H9 (cell line): ENCODE measurements around the gene FGFR4. TPM values are rescaled to one million over a fixed set of nuclear protein-coding genes. Genes with fewer than 3 reads are reported as not detected.

Experiments
- DNase-seq: peaks from one replicate; pipeline ENCODE4 v3.0.0-alpha.2; 2017
- H2AFZ ChIP-seq: one replicate; pipeline ENCODE4 v1.6.1; 2013; ENCODE audit warnings: mild to moderate bottlenecking, low read length, control low read depth, moderate library complexity
- H2AK5ac ChIP-seq: 2 replicates; pipeline ENCODE4 v1.6.1; 2013; ENCODE audit warnings: low read length, control low read depth, mixed read lengths; ENCODE audit not compliant: insufficient read length
- H2BK120ac ChIP-seq: one replicate; pipeline ENCODE4 v1.6.1; 2013; ENCODE audit warnings: low read depth, mild to moderate bottlenecking, low read length, control low read depth, inconsistent platforms; ENCODE audit not compliant: poor library complexity, severe bottlenecking
- H2BK12ac ChIP-seq: 2 replicates; pipeline ENCODE4 v1.6.1; 2013; ENCODE audit warnings: low read length, control low read depth, mixed read lengths, low read depth; ENCODE audit not compliant: insufficient read length
- H2BK15ac ChIP-seq: 2 replicates; pipeline ENCODE4 v1.6.1; 2013; ENCODE audit warnings: low read depth, low read length, control low read depth
- H2BK20ac ChIP-seq: one replicate; pipeline ENCODE4 v1.6.1; 2013; ENCODE audit warnings: low read depth, mild to moderate bottlenecking, low read length, control low read depth, inconsistent platforms; ENCODE audit not compliant: poor library complexity, severe bottlenecking
- H2BK5ac ChIP-seq: 2 replicates; pipeline ENCODE4 v1.6.1; 2013; ENCODE audit warnings: low read length, control low read depth, mixed read lengths; ENCODE audit not compliant: insufficient read length
- H3K14ac ChIP-seq: 2 replicates; pipeline ENCODE4 v1.6.1; 2013; ENCODE audit warnings: low read length, control low read depth; ENCODE audit not compliant: insufficient read depth
- H3K18ac ChIP-seq: 2 replicates; pipeline ENCODE4 v1.6.1; 2013; ENCODE audit warnings: low read depth, mild to moderate bottlenecking, mixed read lengths, low read length, control low read depth; ENCODE audit not compliant: insufficient read length
- H3K23ac ChIP-seq: 2 replicates; pipeline ENCODE4 v1.6.1; 2013; ENCODE audit warnings: low read length, control low read depth, mixed read lengths, low read depth; ENCODE audit not compliant: insufficient read length
- H3K23me2 ChIP-seq: 2 replicates; pipeline ENCODE4 v1.6.1; 2013; ENCODE audit warnings: low read depth, mild to moderate bottlenecking, mixed read lengths, low read length, control low read depth; ENCODE audit not compliant: insufficient read length, poor library complexity, severe bottlenecking
- H3K27ac ChIP-seq: 2 replicates; pipeline ENCODE4 v1.5.1; 2013; ENCODE audit warnings: low read length, control low read depth, mixed read lengths, low read depth; ENCODE audit not compliant: insufficient read length
- H3K27me3 ChIP-seq: 2 replicates; pipeline ENCODE4 v1.6.1; 2013; ENCODE audit warnings: low read length, control low read depth, inconsistent platforms; ENCODE audit not compliant: insufficient read depth
- H3K4ac ChIP-seq: 2 replicates; pipeline ENCODE4 v1.6.1; 2013; ENCODE audit warnings: low read depth, mild to moderate bottlenecking, control low read depth, inconsistent platforms, low read length, moderate library complexity
- H3K4me1 ChIP-seq: 2 replicates; pipeline ENCODE4 v1.6.1; 2013; ENCODE audit warnings: low read length, control low read depth, inconsistent platforms; ENCODE audit not compliant: insufficient read depth
- H3K4me2 ChIP-seq: 2 replicates; pipeline ENCODE4 v1.6.1; 2013; ENCODE audit warnings: low read length, control low read depth, mixed read lengths; ENCODE audit not compliant: insufficient read length, insufficient read depth
- H3K56ac ChIP-seq: 2 replicates; pipeline ENCODE4 v1.6.1; 2013; ENCODE audit warnings: low read depth, mild to moderate bottlenecking, mixed read lengths, low read length, control low read depth; ENCODE audit not compliant: insufficient read length
- H3K79me1 ChIP-seq: 2 replicates; pipeline ENCODE4 v1.6.1; 2013; ENCODE audit warnings: low read depth, mild to moderate bottlenecking, moderate library complexity, low read length, control low read depth, inconsistent platforms; ENCODE audit not compliant: insufficient read depth, poor library complexity, severe bottlenecking
- H3K79me2 ChIP-seq: 2 replicates; pipeline ENCODE4 v1.6.1; 2013; ENCODE audit warnings: low read length, control low read depth, inconsistent platforms; ENCODE audit not compliant: insufficient read depth
- H3K9ac ChIP-seq: 2 replicates; pipeline ENCODE4 v1.6.1; 2013; ENCODE audit warnings: low read length, control low read depth, mixed read lengths; ENCODE audit not compliant: insufficient read length; ENCODE audit errors: extremely low read depth
- H3K9me3 ChIP-seq: one replicate; pipeline ENCODE4 v1.6.1; 2013; ENCODE audit warnings: low read depth, low read length, inconsistent platforms; ENCODE audit not compliant: control insufficient read depth
- H3T11ph ChIP-seq: one replicate; pipeline ENCODE4 v1.6.1; 2013; ENCODE audit warnings: mild to moderate bottlenecking, low read length, control low read depth, inconsistent platforms
- H4K20me1 ChIP-seq: one replicate; pipeline ENCODE4 v1.6.1; 2013; ENCODE audit not compliant: control insufficient read depth, insufficient read length, insufficient read depth
- H4K5ac ChIP-seq: 2 replicates; pipeline ENCODE4 v1.6.1; 2013; ENCODE audit warnings: low read depth, mild to moderate bottlenecking, mixed read lengths, low read length, control low read depth; ENCODE audit not compliant: insufficient read length
- H4K8ac ChIP-seq: replicated peaks from 2 replicates; pipeline ENCODE4 v1.6.1; 2013; ENCODE audit warnings: low read length, control low read depth, mixed read lengths, low read depth; ENCODE audit not compliant: insufficient read length
- H4K91ac ChIP-seq: 2 replicates; pipeline ENCODE4 v1.6.1; 2013; ENCODE audit warnings: low read depth, mild to moderate bottlenecking, moderate library complexity, mixed read lengths, low read length, control low read depth; ENCODE audit not compliant: insufficient read length
- H3K27ac Mint-ChIP-seq, 3 experiments: 2 replicates in 2 of 3; 3 replicates in 1 of 3; pipeline ENCODE4 v1.8.0; 2020 to 2021; ENCODE audit warnings: mixed read lengths in 3 of 3, mild to moderate bottlenecking in 1 of 3, moderate library complexity in 1 of 3
- H3K27me3 Mint-ChIP-seq: 2 replicates; pipeline ENCODE4 v1.8.0; 2021; ENCODE audit warnings: low read depth, mild to moderate bottlenecking, moderate library complexity, mixed read lengths
- H3K36me3 Mint-ChIP-seq, 3 experiments: 2 replicates in 2 of 3; 3 replicates in 1 of 3; pipeline ENCODE4 v1.8.0; 2020 to 2021; ENCODE audit warnings: low read depth in 3 of 3, mixed read lengths in 3 of 3; ENCODE audit not compliant: insufficient read depth in 1 of 3
- H3K4me1 Mint-ChIP-seq, 2 experiments: 2 replicates each; pipeline ENCODE4 v1.8.0; 2020; ENCODE audit warnings: mixed read lengths in 2 of 2
- H3K4me3 Mint-ChIP-seq, 2 experiments: 2 replicates in 1 of 2; 3 replicates in 1 of 2; pipeline ENCODE4 v1.8.0; 2020 to 2021; ENCODE audit warnings: mild to moderate bottlenecking in 2 of 2, mixed read lengths in 2 of 2, moderate library complexity in 1 of 2
- H3K9me3 Mint-ChIP-seq, 2 experiments: 2 replicates in 1 of 2; 3 replicates in 1 of 2; pipeline ENCODE4 v1.8.0; 2020; ENCODE audit warnings: mild to moderate bottlenecking in 2 of 2, mixed read lengths in 2 of 2, moderate library complexity in 1 of 2
- CTCF ChIP-seq: fragments of 200-600 bp; sonication (generic); conservative IDR thresholded peaks from 3 replicates; pipeline ENCODE4 v1.8.0; 2021; ENCODE audit warnings: antibody characterized with exemption, mild to moderate bottlenecking
- WGBS: extraction: QIAGEN DNeasy Blood & Tissue Kit; methylation state at CpG from one replicate; pipeline ENCODE4 v1.1.7; 2013; ENCODE audit warnings: missing lambda C conversion rate, low lambda C conversion rate, mixed read lengths; ENCODE audit not compliant: insufficient read length; ENCODE audit errors: extremely low coverage; 5-methylcytosine and 5-hydroxymethylcytosine counted together
- total RNA-seq: library from RNA; stranded (reverse); gene quantifications from 2 replicates; pipeline ENCODE4 v1.2.1, GENCODE V29; 2021

Gene FGFR4
- total RNA-seq, 1 experiment from 2014 or later, result 52.8 TPM

- Histone ChIP-seq H3K23ac (no peak overlapping the region), H4K20me1 (no peaks in the 10 kb centered on the region), H4K91ac (no peak overlapping the region), H3K4me1 (no peaks in the 10 kb centered on the region), H3T11ph (no peak overlapping the region), H3K4me2 (no peak overlapping the region), H3K23me2 (no peaks in the 10 kb centered on the region), H3K79me1 (no peaks in the 10 kb centered on the region), H3K79me2 (no peaks in the 10 kb centered on the region), H4K5ac (no peak overlapping the region), H2BK5ac (no peak overlapping the region), H3K56ac (no peak overlapping the region), H2AFZ (no peak overlapping the region), H3K18ac (no peak overlapping the region), H2BK20ac (no peak overlapping the region), H3K14ac (no peak overlapping the region), H3K9me3 (no peaks in the 10 kb centered on the region), H3K27me3 (no peaks in the 10 kb centered on the region), H2BK12ac (no peak overlapping the region), H2AK5ac (no peak overlapping the region), H3K9ac (no peak overlapping the region), H4K8ac (no peak overlapping the region), H3K27ac (no peak overlapping the region), H2BK15ac (no peak overlapping the region), H2BK120ac (no peak overlapping the region), H3K4ac (no peak overlapping the region)
- Mint-ChIP-seq H3K27me3 (peaks cover 5% of the 10 kb centered on the region; the same call in 1 of the 2 replicates), H3K36me3 (peaks cover 0 to 2% (median 0%) of the 10 kb centered on the region in 3 experiments; a peak in 1 of 7 replicates), H3K27ac (no peak overlapping the region), H3K9me3 (no peaks in the 10 kb centered on the region), H3K4me3 (no peak overlapping the region; a peak in 1 of 5 replicates), H3K4me1 (peaks cover 15 to 17% of the 10 kb centered on the region in 2 experiments)
- DNase-seq, result no peak
- TF ChIP-seq CTCF, result no peak
- WGBS, result no CpG with 5 or more reads among the region's 5 CpGs
Measured at GRCh38 chr5:177112589-177113220, 26.0 kb downstream of the FGFR4 start.
